NCI-H1436 (cell line): Measurements from ENCODE around the gene MAN2A2.
"Not testable (repeated sequence)": the region's sequence is repeated elsewhere in the genome, so short reads cannot be mapped to it uniquely, and the experiment has no call there.

ENCODE experiments used
- DNase-seq: peaks from one replicate; lab custom pipeline; 2025; lab: John Stamatoyannopoulos, UW

MAN2A2 gene

GRCh38 chr15:90905306-90906180 lies 2.4 kb downstream of the MAN2A2 start:
- no peak for DNase-seq

- no peak for DNase-seq
Observed at GRCh38 chr15:90906181-90906849, 3.2 kb downstream of the MAN2A2 start.

GRCh38 chr15:90907051-90907660 lies 4.1 kb downstream of the MAN2A2 start:
- no peak for DNase-seq

GRCh38 chr15:90907838-90908507 lies 4.9 kb downstream of the MAN2A2 start:
- no peak for DNase-seq

GRCh38 chr15:90909449-90909848 lies 6.3 kb downstream of the MAN2A2 start:
- not testable (repeated sequence) for DNase-seq

- DNase-seq, result no peak
Observed at GRCh38 chr15:90909976-90910375, 6.9 kb downstream of the MAN2A2 start.

GRCh38 chr15:90910441-90911301 lies 7.6 kb downstream of the MAN2A2 start:
- no peak for DNase-seq

GRCh38 chr15:90911302-90911623 lies 8.2 kb downstream of the MAN2A2 start:
- no peak for DNase-seq

GRCh38 chr15:90911906-90912769 lies 9.0 kb downstream of the MAN2A2 start:
- no peak for DNase-seq

- DNase-seq, result no peak
Observed at GRCh38 chr15:90912770-90913075, 9.6 kb downstream of the MAN2A2 start.

GRCh38 chr15:90913398-90913944 lies 10.4 kb downstream of the MAN2A2 start:
- no peak for DNase-seq

- no peak for DNase-seq
Observed at GRCh38 chr15:90914305-90915080, 11.4 kb downstream of the MAN2A2 start.

GRCh38 chr15:90915216-90915807 lies 12.2 kb downstream of the MAN2A2 start:
- DNase-seq, result no peak

- no peak for DNase-seq
Observed at GRCh38 chr15:90915808-90916440, 12.8 kb downstream of the MAN2A2 start.

- DNase-seq, result no peak
Observed at GRCh38 chr15:90916461-90916860, 13.4 kb downstream of the MAN2A2 start.

GRCh38 chr15:90917569-90917968 lies 14.5 kb downstream of the MAN2A2 start:
- DNase-seq, result no peak

GRCh38 chr15:90918034-90918788 lies 15.1 kb downstream of the MAN2A2 start:
- no peak for DNase-seq

GRCh38 chr15:90918835-90919234 lies 15.7 kb downstream of the MAN2A2 start:
- no peak for DNase-seq
